ENCODE measurements around the gene NMD3.
"Not testable (repeated sequence)": the region's sequence is repeated elsewhere in the genome, so short reads cannot be mapped to it uniquely, and the experiment has no call there.

Gene NMD3

DNA sequence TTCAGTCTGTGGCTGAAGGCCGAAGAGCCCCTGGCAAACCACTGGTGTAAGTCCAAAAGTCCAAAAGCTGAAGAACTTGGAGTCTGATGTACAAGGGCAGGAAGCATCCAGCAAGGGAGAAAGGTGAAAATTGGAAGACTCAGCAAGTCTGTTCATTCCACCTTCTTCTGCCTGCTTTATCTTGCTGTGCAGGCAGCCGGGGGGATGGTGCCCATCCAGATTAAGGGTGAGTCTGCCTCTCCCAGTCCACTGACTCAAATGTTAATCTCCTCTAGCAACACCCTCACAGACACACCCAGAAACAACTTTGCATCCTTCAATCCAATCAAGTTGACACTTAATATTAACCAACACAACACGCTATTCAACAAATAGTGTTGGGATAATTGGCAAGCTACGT, 61.3 kb downstream of the NMD3 start:
- not testable (repeated sequence) for DNase-seq (ENCODE audit: low read depth)

DNA sequence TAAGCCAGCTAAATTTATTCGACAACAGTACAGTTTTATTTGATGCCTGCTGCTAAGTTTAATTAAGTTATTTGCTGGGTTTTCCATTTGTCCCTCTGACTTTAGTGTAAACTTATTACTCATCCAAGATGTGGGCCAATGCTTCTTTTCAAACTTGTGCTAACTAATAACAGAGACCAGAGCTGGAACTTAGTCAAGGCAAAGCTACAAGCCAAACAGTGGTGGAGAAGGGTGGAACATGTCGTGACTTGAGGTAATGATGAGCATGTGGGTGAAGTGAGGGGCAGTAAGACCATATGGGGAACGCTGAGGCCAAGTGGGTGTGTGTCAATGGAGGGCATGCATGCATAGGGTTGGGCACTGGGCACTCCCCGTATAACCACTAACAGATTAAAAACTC, 63.9 kb downstream of the NMD3 start:
- no peak for DNase-seq (ENCODE audit: low read depth)

DNA sequence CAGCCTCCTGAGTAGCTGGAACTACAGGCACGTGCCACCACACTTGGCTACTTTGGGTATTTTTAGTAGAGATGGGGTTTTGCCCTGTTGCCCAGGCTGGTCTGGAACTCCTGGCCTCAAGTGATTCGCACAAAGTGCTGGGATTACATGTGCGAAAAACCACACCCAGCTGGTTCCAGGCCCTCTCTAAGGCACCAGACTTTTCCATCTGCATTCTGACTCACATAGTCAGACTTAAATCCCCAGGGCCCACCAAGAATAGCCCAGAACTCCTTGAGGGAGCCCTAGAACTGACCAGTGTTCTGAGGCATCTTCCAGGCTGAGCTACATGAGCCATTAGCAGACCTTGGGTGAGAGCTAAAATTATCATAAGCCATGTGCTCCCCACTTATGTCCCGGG, 68.1 kb downstream of the NMD3 start:
- DNase-seq (ENCODE audit: low read depth), result no peak

DNA sequence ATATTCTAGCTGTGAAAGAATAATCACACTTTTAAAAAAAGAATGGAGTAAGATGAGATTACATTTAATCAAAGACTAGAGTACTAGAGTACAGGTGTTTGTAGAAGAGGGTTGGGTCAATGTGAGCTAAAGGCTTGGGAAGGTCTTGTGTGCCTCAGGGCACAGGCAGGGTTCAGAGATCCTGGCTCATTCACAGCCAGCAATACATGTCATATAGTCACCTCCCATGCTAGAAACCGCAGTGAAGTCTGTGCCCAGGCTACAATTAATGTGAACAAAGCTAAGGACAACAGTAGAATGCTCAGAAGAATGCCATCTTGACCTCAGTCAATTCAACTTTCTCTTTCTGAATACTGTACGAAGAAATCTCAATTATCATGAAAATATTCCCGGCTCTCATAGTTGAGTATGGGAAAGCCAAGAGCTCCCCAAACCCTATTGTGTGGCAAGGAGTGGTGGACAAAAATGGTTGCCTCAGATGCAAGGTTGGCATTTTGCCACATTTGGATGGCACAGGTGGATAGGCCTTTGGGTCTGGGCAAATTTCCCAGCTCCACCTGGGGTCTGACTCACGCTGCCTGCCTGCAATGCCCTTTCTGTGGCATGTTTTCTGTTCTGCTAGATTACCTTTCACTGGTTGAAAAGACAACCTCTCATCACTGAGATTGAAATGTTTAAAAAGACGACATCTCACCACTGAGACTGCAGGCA, 70.2 kb downstream of the NMD3 start:
- DNase-seq (ENCODE audit: low read depth), result no peak

DNA sequence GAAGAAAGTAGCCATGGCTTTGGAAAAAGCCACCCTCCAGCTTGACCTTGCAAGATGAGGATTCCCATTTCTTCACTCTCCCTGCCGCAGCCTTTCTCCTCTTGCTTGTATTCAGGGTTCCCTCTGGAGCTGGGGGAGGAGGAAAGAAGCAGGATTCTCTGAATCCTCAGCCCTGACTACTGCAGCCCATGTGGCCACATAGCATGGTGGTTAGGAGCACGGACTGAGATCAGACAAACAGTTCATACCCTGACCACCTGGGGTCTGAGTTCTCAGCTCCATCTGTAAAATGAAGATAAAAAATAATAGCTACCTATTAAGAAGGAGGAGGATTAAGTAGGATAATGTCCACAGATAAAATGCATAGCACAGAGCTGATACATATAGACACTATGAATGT, 72.3 kb downstream of the NMD3 start:
- DNase-seq (ENCODE audit: low read depth), result no peak

DNA sequence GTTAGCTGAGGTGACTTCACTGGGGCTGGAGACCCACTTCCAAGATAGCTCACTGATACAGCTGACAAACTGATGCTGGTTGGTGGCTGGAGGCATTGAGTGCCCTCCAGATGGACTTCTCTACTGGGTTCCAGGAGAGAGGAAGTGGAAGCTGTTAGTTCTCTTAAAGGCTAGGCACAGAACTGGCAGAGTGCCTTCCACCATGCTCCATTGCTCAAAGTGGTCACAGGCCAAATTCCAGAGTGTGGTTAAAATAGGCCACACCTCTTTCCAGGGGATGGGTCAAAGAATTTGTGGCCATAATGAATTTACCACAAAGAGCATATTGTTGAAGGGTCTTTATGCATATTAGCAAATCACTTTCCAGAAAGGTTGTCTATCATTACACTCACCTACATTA, 74.2 kb downstream of the NMD3 start:
- no peak for DNase-seq (ENCODE audit: low read depth)

DNA sequence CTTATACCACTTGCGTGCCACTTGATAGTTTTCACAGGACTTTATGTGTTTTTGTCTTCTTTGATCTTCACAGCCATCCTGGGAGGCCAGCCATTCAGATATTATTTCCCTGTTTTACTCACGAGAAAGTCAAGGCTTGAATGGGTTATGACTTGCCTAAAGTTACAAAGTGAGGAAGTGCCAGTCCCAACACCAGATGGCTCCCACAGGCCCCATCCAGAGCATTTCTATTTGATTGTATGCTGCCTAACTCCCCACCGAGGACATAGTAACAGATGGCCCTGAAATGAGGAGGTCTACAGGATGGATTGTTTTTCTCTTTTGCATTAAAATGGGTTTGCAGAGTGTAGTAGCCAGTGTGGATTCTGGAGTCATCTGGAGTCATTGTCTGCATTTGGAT, 75.7 kb downstream of the NMD3 start:
- no peak for DNase-seq (ENCODE audit: low read depth)
